Panc1 (cell line): Measurements from ENCODE around the gene ANKH. TPM values are rescaled to one million over a fixed set of nuclear protein-coding genes. Genes with fewer than 3 reads are reported as not detected.

Experiments used
- ATAC-seq: fragments of 200-7000 bp; cut with Tn5 transposase; 2 replicates; pipeline ENCODE4 v1.9.1; 2020; ENCODE audit warnings: mild to moderate bottlenecking, moderate library complexity
- BruUV-seq: library from RNA; stranded (reverse); fragments of 400-500 nt; replicated peaks from 2 replicates; lab custom pipeline; 2021; lab: Mats Ljungman, UMichigan
- CTCF ChIA-PET: fragments of 300-600 bp; sonication (Branson Sonifier 250); formaldehyde crosslinking; loops from one replicate; lab custom pipeline; 2022; ENCODE audit warnings: antibody characterized with exemption; lab: Charles Lee
- POLR2A ChIA-PET: fragments of 300-600 bp; sonication (Branson Sonifier 250); formaldehyde crosslinking; loops from one replicate; lab custom pipeline; 2022; ENCODE audit warnings: antibody characterized with exemption; lab: Charles Lee
- DNase-seq: peaks from one replicate; pipeline ENCODE4 v3.0.0-alpha.2; 2010; ENCODE audit warnings: low read depth, low spot score
- H3K27ac ChIP-seq: 2 replicates; pipeline ENCODE4 v1.5.1; 2011; ENCODE audit warnings: mild to moderate bottlenecking, low read length, inconsistent platforms
- H3K27me3 ChIP-seq: fragments of 200-500 bp; sonication (Bioruptor generic); 2 replicates; pipeline ENCODE4 v1.6.0; 2014; ENCODE audit warnings: low read length, inconsistent platforms; ENCODE audit not compliant: control insufficient read depth, insufficient read depth
- H3K36me3 ChIP-seq: fragments of 200-500 bp; sonication (Bioruptor generic); 2 replicates; pipeline ENCODE4 v1.5.1; 2014; ENCODE audit warnings: inconsistent platforms, mild to moderate bottlenecking, low read length, moderate library complexity; ENCODE audit not compliant: control insufficient read depth, insufficient read depth
- H3K4me1 ChIP-seq: 2 replicates; pipeline ENCODE4 v1.5.1; 2011; ENCODE audit warnings: inconsistent platforms, mild to moderate bottlenecking, low read length, moderate library complexity; ENCODE audit not compliant: control insufficient read depth, insufficient read depth
- H3K4me3 ChIP-seq, 2 experiments: 2 replicates each; pipeline ENCODE4 v1.5.1; 2011 to 2012; ENCODE audit warnings: low read depth in 2 of 2, low read length in 2 of 2, mild to moderate bottlenecking in 2 of 2, inconsistent platforms in 1 of 2, moderate library complexity in 1 of 2
- H3K9me3 ChIP-seq: fragments of 200-500 bp; sonication (Bioruptor generic); 2 replicates; pipeline ENCODE4 v1.5.1; 2014; ENCODE audit warnings: low read depth, mild to moderate bottlenecking, inconsistent platforms, low read length, moderate library complexity; ENCODE audit not compliant: control insufficient read depth, insufficient read depth
- POLR2AphosphoS5 ChIP-seq: IDR thresholded peaks from 2 replicates; pipeline ENCODE4 v1.6.1; 2012; ENCODE audit warnings: mild to moderate bottlenecking, low read depth, low read length, moderate library complexity
- SIN3A ChIP-seq: IDR thresholded peaks from 2 replicates; pipeline ENCODE4 v1.6.1; 2012; ENCODE audit warnings: low read depth, mild to moderate bottlenecking, low read length, moderate library complexity, borderline replicate concordance; ENCODE audit not compliant: insufficient read depth
- TCF7L2 ChIP-seq: IDR thresholded peaks from 2 replicates; pipeline ENCODE4 v1.6.1; 2011; ENCODE audit warnings: mild to moderate bottlenecking, low read depth, low read length, inconsistent platforms
- in situ Hi-C: cut with HindIII; loops from 2 replicates; pipeline ENCODE4 v1.10.0; 2016; ENCODE audit warnings: low sequenced_read_pairs, low pct_unique_long_range_greater_than_20kb
- intact Hi-C: fragments of 100-400 bp; cut with micrococcal nuclease; formaldehyde crosslinking; loops from one replicate; pipeline ENCODE4 v1.10.0; 2022; ENCODE audit not compliant: unreplicated experiment
- total RNA-seq: library from RNA; stranded (reverse); gene quantifications from one replicate; pipeline ENCODE4 v1.2.1, GENCODE V29; 2021; ENCODE audit not compliant: unreplicated experiment
- TF ChIP-seq, protein P1 (sequence below): fragments of 450-650 bp; IDR thresholded peaks from 2 replicates; pipeline ENCODE4 v1.5.1; 2017; ENCODE audit warnings: mild to moderate bottlenecking
- TF ChIP-seq, protein P2 (sequence below), 2 experiments: IDR thresholded peaks; 2 replicates each; pipeline ENCODE4 v1.6.1; 2011 to 2012; ENCODE audit warnings: low read depth in 2 of 2, control low read depth in 1 of 2, low read length in 1 of 2, mild to moderate bottlenecking in 1 of 2, moderate library complexity in 1 of 2; ENCODE audit not compliant: insufficient read depth in 1 of 2

Gene ANKH
- total RNA-seq, 1 experiment from 2014 or later, result 11.2 TPM

DNA sequence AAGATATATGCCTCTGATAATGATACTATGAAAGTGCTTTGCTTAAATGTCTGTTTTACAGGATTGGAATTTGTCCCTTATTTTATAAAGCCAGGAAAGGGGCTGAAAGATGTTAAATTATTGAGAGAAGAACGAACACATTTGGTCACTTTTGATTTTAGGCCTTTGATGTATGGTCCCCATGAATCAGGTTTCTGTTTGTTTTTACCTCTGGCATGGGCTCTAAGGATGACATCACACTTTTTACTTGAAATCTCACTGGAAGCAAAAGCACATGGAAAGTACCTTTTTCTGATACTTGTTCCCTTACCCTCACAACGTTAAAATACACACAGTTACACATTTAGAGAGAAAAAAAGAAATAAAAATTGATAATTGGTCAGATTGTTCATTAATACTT is 200.2 kb downstream of the ANKH start:
- intact Hi-C loops (no loop called here), in situ Hi-C loops (no loop called here)
- POLR2A ChIA-PET, result no interaction called here
- H3K9me3 ChIP-seq, result no peaks in the 10 kb centered on the region
- H3K4me3 ChIP-seq, result no peak overlapping the region
- H3K27ac ChIP-seq, result no peak overlapping the region
- TF ChIP-seq, protein P1, sequence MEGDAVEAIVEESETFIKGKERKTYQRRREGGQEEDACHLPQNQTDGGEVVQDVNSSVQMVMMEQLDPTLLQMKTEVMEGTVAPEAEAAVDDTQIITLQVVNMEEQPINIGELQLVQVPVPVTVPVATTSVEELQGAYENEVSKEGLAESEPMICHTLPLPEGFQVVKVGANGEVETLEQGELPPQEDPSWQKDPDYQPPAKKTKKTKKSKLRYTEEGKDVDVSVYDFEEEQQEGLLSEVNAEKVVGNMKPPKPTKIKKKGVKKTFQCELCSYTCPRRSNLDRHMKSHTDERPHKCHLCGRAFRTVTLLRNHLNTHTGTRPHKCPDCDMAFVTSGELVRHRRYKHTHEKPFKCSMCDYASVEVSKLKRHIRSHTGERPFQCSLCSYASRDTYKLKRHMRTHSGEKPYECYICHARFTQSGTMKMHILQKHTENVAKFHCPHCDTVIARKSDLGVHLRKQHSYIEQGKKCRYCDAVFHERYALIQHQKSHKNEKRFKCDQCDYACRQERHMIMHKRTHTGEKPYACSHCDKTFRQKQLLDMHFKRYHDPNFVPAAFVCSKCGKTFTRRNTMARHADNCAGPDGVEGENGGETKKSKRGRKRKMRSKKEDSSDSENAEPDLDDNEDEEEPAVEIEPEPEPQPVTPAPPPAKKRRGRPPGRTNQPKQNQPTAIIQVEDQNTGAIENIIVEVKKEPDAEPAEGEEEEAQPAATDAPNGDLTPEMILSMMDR, result no peak
- peak; percentile 49; the same call in 1 of the 2 replicates for TF ChIP-seq TCF7L2
- H3K4me1 ChIP-seq, result peaks cover 30% of the 10 kb centered on the region
- DNase-seq (no peak), ATAC-seq (no peak)
- no peaks in the 10 kb centered on the region for H3K27me3 ChIP-seq
- CTCF ChIA-PET, result no interaction called here
- no TSS peak for BruUV-seq
- no peaks in the 10 kb centered on the region; the same call in 1 of the 2 replicates for H3K36me3 ChIP-seq

GRCh38 chr5:14669975-14670374 is 201.6 kb downstream of the ANKH start:
- peaks cover 37% of the 10 kb centered on the region for H3K4me1 ChIP-seq
- DNase-seq, result no peak
- no peak for ATAC-seq
- intact Hi-C loops, result no loop called here
- H3K36me3 ChIP-seq, result no peaks in the 10 kb centered on the region
- in situ Hi-C loops, result no loop called here
- no peaks in the 10 kb centered on the region for H3K27me3 ChIP-seq
- no peaks in the 10 kb centered on the region for H3K9me3 ChIP-seq
- TF ChIP-seq, protein P1, result no peak
- TF ChIP-seq SIN3A, result no peak
- no peak for TF ChIP-seq TCF7L2
- no peak for TF ChIP-seq POLR2AphosphoS5
- TF ChIP-seq, protein P2, sequence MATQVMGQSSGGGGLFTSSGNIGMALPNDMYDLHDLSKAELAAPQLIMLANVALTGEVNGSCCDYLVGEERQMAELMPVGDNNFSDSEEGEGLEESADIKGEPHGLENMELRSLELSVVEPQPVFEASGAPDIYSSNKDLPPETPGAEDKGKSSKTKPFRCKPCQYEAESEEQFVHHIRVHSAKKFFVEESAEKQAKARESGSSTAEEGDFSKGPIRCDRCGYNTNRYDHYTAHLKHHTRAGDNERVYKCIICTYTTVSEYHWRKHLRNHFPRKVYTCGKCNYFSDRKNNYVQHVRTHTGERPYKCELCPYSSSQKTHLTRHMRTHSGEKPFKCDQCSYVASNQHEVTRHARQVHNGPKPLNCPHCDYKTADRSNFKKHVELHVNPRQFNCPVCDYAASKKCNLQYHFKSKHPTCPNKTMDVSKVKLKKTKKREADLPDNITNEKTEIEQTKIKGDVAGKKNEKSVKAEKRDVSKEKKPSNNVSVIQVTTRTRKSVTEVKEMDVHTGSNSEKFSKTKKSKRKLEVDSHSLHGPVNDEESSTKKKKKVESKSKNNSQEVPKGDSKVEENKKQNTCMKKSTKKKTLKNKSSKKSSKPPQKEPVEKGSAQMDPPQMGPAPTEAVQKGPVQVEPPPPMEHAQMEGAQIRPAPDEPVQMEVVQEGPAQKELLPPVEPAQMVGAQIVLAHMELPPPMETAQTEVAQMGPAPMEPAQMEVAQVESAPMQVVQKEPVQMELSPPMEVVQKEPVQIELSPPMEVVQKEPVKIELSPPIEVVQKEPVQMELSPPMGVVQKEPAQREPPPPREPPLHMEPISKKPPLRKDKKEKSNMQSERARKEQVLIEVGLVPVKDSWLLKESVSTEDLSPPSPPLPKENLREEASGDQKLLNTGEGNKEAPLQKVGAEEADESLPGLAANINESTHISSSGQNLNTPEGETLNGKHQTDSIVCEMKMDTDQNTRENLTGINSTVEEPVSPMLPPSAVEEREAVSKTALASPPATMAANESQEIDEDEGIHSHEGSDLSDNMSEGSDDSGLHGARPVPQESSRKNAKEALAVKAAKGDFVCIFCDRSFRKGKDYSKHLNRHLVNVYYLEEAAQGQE (IDR thresholded peaks at IDR 0.05; ENCODE audit: insufficient read depth in 1 of 2, low read depth in 2 of 2, low read length in 1 of 2), result no peak
- no peak overlapping the region for H3K4me3 ChIP-seq
- H3K27ac ChIP-seq, result no peak overlapping the region
- no TSS peak for BruUV-seq
- ChIA-PET CTCF (no interaction called here), POLR2A (no interaction called here)

GRCh38 chr5:14669415-14669814 is 202.2 kb downstream of the ANKH start:
- BruUV-seq, result no TSS peak
- Histone ChIP-seq H3K27ac (no peak overlapping the region), H3K4me3 (no peak overlapping the region), H3K36me3 (no peaks in the 10 kb centered on the region), H3K4me1 (peaks cover 37% of the 10 kb centered on the region), H3K27me3 (no peaks in the 10 kb centered on the region), H3K9me3 (no peaks in the 10 kb centered on the region)
- DNase-seq, result no peak
- ATAC-seq, result no peak
- ChIA-PET CTCF (no interaction called here), POLR2A (no interaction called here)
- intact Hi-C loops (no loop called here), in situ Hi-C loops (no loop called here)
- TF ChIP-seq TCF7L2 (no peak), POLR2AphosphoS5 (no peak), SIN3A (no peak)
- TF ChIP-seq, protein P1, result no peak
- TF ChIP-seq, protein P2 (IDR thresholded peaks at IDR 0.05; ENCODE audit: insufficient read depth in 1 of 2, low read depth in 2 of 2, low read length in 1 of 2), result no peak
